Body of pancreas (tissue), 4 donors: ENCODE measurements around the gene SYNPO2.

Source experiments
- POLR2A ChIP-seq, 3 donors: fragments of 450-650 bp; IDR thresholded peaks; one replicate each; pipeline ENCODE4 v1.6.1; 2016; ENCODE audit warnings: antibody characterized with exemption in 3 of 3, mild to moderate bottlenecking in 2 of 3
- TF ChIP-seq, protein P1 (sequence below), 7 experiments: fragments of 450-650 bp in 4 of 7; fragments of 200-600 bp in 3 of 7; sonication (generic) in 3 of 7; IDR thresholded peaks; one replicate each; pipeline ENCODE4 v1.5.1; 2016 to 2019; ENCODE audit warnings: antibody characterized with exemption in 7 of 7

DNA sequence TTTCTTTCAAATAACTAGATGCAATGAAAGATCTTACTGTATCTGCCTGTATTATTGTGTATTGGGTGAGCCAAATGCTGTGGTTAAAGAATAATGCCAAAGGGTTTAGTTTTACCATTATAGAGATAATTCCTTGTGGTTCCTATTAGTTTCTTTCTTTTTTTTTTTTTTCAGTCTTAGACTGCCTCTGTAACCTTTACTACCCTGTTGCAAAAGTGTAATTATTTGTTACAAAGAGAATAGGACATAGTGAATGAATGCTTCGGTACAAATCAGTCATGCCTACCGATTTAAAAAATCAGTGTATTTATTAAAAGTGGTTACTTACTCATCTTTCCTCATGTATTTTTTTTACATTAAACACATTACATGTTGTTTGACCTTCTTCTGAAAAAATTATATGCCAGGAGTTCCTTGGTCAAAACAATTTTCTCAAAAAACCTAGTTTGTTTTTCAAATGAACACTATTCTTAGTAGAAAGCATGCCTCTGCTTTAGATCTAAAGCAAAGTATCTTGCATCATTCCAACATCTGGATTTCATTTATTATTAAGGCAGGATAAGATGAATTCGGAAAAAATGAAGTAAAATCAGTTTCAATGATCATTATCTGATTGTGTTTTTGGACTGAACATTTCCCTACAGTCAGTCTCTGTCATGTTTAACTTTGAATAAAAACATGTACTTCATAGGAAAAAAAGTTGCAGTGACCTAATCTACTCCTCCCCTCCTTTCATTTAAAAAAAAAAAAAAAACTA lies 21.2 kb upstream of the SYNPO2 start:
- TF ChIP-seq, protein P1, sequence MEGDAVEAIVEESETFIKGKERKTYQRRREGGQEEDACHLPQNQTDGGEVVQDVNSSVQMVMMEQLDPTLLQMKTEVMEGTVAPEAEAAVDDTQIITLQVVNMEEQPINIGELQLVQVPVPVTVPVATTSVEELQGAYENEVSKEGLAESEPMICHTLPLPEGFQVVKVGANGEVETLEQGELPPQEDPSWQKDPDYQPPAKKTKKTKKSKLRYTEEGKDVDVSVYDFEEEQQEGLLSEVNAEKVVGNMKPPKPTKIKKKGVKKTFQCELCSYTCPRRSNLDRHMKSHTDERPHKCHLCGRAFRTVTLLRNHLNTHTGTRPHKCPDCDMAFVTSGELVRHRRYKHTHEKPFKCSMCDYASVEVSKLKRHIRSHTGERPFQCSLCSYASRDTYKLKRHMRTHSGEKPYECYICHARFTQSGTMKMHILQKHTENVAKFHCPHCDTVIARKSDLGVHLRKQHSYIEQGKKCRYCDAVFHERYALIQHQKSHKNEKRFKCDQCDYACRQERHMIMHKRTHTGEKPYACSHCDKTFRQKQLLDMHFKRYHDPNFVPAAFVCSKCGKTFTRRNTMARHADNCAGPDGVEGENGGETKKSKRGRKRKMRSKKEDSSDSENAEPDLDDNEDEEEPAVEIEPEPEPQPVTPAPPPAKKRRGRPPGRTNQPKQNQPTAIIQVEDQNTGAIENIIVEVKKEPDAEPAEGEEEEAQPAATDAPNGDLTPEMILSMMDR (IDR thresholded peaks at IDR 0.05), result no peak
- TF ChIP-seq POLR2A (IDR thresholded peaks at IDR 0.05), result no peak
